GM21529 (cell line): ENCODE measurements around the gene INPP5F.

Experiments used
- ATAC-seq: cut with Tn5 transposase; IDR thresholded peaks from one replicate; pipeline ENCODE4 v1.9.1; 2021; ENCODE audit not compliant: unreplicated experiment

The INPP5F gene

GRCh38 chr10:119807960-119808697 lies 82.3 kb downstream of the INPP5F start:
- ATAC-seq: peak; percentile 78

DNA sequence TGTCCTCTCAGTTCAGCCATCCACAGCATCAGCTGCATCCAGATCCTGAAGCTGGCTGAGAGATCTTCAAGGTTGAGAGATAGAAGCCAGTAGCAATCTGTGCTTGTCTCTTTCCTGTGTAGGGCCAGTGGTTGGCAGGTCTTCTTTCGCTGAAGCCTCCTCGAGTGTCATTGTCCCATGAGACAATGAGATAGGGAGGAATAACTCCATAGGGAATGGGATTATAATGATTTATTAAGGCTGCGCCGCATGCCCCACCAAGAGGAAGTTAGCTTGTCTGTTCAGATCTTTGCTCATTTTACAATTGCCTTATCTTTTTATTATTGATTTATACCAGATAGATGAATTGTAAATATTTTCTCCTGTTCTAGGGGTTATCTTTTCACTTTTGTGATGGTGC lies 85.3 kb downstream of the INPP5F start:
- ATAC-seq: no peak

DNA sequence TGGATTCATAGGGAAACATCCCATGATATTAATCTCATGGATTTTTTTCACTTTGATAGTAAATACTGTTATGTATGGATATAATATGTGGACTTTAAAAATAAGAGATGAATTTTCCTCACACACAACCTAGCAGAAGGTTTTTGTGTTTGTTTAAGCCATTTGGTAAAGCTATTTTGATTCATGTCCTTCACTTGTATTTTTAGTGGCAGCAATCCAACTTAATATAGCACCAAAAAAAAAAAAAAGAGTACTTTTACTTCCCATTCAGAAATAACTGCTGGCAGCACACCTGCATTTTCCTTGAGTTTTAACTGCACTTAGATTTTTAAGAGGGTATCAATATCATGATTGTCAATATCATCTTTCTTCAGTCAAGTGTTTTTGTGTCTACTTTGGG lies 86.8 kb downstream of the INPP5F start:
- no peak for ATAC-seq

- ATAC-seq: no peak
Measured at GRCh38 chr10:119815671-119816070, 89.8 kb downstream of the INPP5F start.

- no peak for ATAC-seq
Measured at GRCh38 chr10:119817991-119818888, 92.4 kb downstream of the INPP5F start.

DNA sequence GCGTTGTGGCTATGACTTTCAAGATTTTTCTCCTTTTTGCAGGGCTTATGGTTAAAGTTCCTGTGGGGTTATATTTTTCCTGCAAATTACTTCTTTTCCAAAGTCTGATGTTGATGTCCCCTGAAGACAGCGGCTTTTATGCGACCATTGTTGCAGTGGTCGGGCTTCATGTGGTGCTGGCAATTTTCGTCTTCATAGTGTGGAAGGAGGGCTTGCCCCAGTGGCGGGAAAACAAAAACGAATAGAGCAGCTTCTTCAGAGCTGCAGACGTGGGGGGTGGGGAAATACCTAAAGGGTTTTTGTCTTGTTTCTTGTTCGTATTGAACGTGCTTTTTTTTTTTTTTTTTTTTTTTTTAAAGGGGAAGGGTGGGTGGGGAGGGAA lies 93.0 kb downstream of the INPP5F start:
- ATAC-seq: no peak

DNA sequence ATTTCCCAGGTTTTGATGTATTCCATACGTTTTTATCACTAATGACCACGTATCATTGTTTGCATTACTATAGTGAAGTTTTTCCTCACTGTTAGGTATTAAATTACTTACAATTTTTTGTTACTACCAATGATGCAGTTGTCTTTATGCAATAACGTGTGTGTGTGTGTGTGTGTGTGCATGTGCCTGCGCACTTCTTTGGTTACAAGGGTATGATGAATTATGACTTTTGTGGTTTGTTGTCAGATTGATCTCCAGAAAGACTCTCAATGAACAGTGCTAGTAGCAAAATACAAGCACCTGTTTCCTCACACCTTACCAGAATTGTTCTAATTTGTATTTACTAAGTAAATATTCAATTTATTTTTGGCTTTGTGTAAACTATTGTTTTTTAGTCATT lies 95.3 kb downstream of the INPP5F start:
- no peak for ATAC-seq

DNA sequence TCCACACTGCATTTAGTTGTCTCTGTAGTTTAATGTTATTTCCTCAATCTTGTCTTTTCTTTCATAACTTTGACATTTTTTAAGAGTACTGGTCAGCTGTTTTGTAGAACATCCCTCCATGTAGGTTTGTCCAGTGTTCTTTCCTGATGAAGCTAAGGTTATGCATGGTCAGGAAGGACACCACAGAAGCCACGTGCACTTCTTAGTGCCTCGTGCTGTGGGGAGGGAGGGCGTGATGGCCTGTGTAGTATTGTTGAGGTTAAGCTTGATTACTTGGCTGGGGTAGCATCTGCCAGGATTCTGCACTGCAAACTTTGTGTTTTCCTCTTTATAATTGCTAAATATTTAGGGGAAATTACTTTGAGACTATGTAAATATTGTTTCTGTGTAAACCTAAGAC lies 98.4 kb downstream of the INPP5F start:
- no peak for ATAC-seq

GRCh38 chr10:119826771-119827170 lies 100.9 kb downstream of the INPP5F start:
- no peak for ATAC-seq

DNA sequence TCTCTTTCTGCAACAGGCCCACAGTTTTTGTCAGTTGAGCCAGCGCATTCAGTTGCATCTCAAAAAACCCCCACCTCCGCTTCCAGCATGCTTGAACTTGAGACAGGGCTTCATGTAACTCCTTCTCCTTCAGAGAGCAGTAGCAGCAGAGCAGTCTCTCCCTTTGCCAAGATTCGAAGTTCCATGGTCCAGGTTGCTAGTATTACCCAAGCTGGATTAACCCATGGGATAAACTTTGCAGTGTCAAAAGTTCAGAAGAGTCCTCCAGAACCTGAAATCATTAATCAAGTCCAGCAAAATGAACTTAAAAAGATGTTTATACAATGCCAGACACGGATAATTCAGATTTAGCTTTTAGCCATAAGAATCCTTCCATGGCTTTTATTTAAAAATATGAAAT lies 101.6 kb downstream of the INPP5F start:
- no peak for ATAC-seq

GRCh38 chr10:119829429-119829828 lies 103.6 kb downstream of the INPP5F start:
- no peak for ATAC-seq

GRCh38 chr10:119830851-119831250 lies 105.0 kb downstream of the INPP5F start:
- ATAC-seq: no peak

GRCh38 chr10:119831656-119832055 lies 105.8 kb downstream of the INPP5F start:
- ATAC-seq: no peak

DNA sequence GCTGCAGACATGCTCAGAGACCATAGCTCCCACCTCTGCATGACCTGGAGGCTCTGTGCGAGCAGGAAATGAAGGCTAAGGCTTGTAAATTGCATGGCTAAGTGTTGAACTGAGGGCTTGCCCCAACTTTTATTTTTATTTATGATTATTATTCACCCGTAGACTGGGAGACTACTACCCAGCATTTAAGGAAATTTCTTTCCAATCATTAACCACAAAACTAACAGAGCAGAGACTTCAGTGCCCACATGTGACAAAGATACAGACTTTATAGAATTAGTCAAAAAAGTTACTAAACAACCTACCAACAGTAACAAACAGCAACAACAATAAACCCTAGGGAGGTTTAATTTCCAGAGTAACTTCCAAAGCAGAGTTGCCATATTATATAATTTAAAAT lies 107.1 kb downstream of the INPP5F start:
- no peak for ATAC-seq

DNA sequence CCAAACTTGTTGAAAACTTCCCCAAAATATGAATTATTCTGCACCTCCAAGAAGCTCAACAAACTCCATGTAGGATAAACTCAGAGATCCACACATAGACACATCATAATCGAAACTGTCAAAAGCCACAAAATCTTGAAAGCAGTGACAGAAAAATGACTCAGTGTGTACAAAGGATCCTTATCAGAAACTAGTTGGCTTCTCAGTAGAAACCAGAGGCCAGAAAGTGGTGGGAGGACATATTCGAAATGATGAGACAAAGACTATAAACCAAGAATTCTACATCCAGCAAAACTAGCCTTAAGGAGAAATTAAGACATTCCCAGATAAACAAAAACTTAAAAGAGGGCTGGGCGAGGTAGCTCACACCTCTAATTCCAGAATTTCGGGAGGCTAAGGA lies 108.3 kb downstream of the INPP5F start:
- peak; percentile 61 for ATAC-seq

GRCh38 chr10:119845656-119846055 lies 119.8 kb downstream of the INPP5F start:
- ATAC-seq: no peak

DNA sequence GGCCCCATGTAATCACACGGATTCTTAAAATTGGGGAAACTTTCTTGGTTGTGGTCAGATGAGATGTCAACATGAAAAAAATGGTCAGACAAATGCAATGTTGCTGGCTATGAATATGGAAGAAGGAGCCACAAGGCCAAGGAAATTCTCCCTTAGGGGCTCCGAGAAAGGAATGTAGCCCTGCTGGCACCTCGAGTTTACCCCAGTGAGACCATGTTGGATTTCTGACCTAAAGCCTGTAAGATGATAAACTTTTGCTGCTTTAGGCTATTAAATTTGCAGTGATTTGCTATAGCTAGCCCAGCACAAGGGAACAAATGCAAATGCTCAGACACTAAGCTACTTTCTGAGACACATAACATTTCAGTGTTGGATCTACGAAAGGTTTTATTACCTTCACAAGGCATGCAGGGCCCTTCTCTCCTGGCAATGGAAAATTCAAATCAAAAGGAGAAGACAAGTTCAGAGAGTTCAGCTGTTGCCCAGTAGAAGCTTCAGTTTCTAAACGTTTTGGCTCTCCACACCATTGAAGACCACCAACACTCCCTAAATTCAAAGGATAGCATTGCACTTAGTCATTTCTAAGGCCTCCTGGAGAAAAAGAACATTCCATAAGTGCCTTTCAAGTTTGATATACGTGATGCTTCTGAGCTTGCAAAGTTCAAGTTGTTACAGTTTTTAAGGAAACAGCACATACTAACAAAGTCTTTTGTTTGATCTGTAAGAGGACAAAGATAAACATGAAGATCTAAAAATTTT lies 123.4 kb downstream of the INPP5F start:
- ATAC-seq: no peak

DNA sequence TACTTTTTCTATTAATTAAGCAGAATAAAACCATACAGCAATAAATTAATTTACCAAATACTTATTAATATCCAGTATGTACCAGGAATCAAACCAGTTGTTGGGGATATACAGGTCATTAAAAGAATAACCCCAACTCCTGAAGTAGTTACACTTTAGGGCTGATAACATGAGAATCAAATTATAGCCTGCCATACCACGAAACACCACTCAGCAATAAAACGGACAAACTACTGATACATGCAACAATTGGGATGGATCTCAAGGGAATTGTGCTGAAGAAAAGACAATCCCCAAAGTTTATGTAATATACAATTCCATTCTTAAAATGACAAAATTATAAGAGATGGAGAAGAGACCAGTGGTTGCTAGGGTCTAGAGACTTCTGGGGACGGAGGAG lies 124.1 kb downstream of the INPP5F start:
- no peak for ATAC-seq

DNA sequence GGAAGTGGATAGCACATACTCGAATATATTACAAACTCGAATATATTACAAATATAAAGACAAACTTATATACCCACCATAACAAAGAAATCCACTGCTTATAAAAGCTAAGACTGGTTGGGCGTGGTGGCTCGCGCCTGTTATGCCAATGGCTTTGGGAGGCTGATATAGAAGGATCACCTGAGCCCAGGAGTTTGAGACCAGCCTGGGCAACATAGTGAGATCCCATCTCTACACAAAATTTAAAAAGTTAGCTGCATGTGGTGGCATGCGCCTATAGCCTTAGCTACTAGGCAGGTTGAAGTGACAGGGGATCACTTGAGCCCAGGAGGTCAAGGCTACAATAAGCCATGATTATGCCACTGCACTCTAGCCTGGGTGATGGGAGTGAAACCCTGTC lies 126.4 kb downstream of the INPP5F start:
- no peak for ATAC-seq

GRCh38 chr10:119852822-119853221 lies 127.0 kb downstream of the INPP5F start:
- ATAC-seq: no peak

DNA sequence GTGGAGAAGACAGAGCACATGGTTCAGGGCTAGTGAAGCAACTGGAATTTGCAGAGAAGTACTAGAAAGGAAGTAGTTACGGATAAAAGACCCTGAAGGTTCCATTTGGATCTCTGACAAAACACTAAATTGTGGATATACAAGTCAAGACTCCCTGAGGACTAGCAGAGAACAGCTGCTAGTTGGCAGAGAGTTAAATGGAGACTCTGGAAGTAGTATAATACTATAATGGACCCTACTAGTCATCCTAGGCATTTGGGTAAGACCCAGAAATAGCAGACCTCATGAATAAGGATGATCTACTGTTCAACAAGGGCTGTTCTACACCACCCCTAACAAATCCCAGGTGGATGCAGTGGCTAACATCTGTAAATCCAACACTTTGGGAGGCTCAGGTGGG lies 127.7 kb downstream of the INPP5F start:
- ATAC-seq: no peak

DNA sequence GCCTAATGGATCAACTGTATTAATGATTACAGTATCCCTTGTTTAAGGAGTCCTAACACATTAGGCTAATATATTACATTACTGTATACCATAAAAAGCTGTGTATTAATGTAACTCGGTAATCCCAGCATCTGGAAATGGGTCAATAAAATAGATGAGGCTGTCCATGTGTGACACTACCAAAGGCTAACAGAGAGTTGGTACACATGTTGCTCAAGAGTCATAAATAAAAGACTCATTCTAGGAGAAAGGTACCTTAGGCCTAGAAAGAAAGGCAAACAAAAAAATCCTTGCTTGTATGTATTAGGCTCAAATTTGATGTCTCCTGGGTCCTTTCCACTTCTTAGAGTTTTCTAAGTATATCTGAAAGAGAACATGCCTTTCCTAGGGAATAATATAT lies 132.2 kb downstream of the INPP5F start:
- ATAC-seq: no peak
